Hepatocyte (in vitro differentiated cells): ENCODE data around the gene SLC16A2. TPM values are rescaled to one million over a fixed set of nuclear protein-coding genes. Genes with fewer than 3 reads are reported as not detected.
A peak's percentile ranks its signal among the peaks of the same experiment; 100 is the strongest.

Source experiments
- DNase-seq: peaks from one replicate; pipeline ENCODE4 v3.0.0-alpha.2; 2016; ENCODE audit warnings: low spot score
- H2AFZ ChIP-seq: fragments of 200-600 bp; sonication (generic); 2 replicates; pipeline ENCODE4 v1.6.0; 2016; ENCODE audit warnings: antibody characterized with exemption, mild to moderate bottlenecking
- H3K27ac ChIP-seq: fragments of 200-600 bp; sonication (generic); 2 replicates; pipeline ENCODE4 v1.5.1; 2016; ENCODE audit warnings: mild to moderate bottlenecking
- H3K27me3 ChIP-seq: fragments of 200-600 bp; sonication (generic); 2 replicates; pipeline ENCODE4 v1.6.1; 2016
- H3K36me3 ChIP-seq: fragments of 200-600 bp; sonication (generic); replicated peaks from 2 replicates; pipeline ENCODE4 v1.5.1; 2016; ENCODE audit warnings: low read depth; ENCODE audit not compliant: insufficient read depth
- H3K4me1 ChIP-seq: fragments of 200-600 bp; sonication (generic); 2 replicates; pipeline ENCODE4 v1.5.1; 2016; ENCODE audit warnings: mild to moderate bottlenecking, moderate library complexity; ENCODE audit not compliant: insufficient read depth
- H3K4me2 ChIP-seq: fragments of 200-600 bp; sonication (generic); 2 replicates; pipeline ENCODE4 v1.6.0; 2016
- H3K4me3 ChIP-seq: fragments of 200-600 bp; sonication (generic); 2 replicates; pipeline ENCODE4 v1.5.1; 2016; ENCODE audit warnings: mild to moderate bottlenecking
- H3K79me2 ChIP-seq: fragments of 200-600 bp; sonication (generic); 2 replicates; pipeline ENCODE4 v1.6.0; 2017; ENCODE audit warnings: mild to moderate bottlenecking
- H3K9me2 ChIP-seq: fragments of 200-600 bp; sonication (generic); replicated peaks from 2 replicates; pipeline ENCODE4 v1.6.0; 2017; ENCODE audit warnings: mild to moderate bottlenecking; ENCODE audit not compliant: insufficient read depth
- H3K9me3 ChIP-seq: fragments of 200-600 bp; sonication (generic); 2 replicates; pipeline ENCODE4 v1.5.1; 2016; ENCODE audit warnings: low read depth, mild to moderate bottlenecking
- H4K20me1 ChIP-seq: fragments of 200-600 bp; sonication (generic); 2 replicates; pipeline ENCODE4 v1.6.0; 2016; ENCODE audit warnings: mild to moderate bottlenecking; ENCODE audit not compliant: insufficient read depth, poor library complexity, severe bottlenecking
- EZH2 ChIP-seq: fragments of 200-600 bp; sonication (generic); IDR thresholded peaks from 2 replicates; pipeline ENCODE4 v1.6.1; 2016; ENCODE audit warnings: antibody characterized with exemption, mild to moderate bottlenecking, borderline replicate concordance
- EZH2phosphoT487 ChIP-seq: fragments of 200-600 bp; sonication (generic); IDR thresholded peaks from one replicate; pipeline ENCODE4 v1.6.1; 2018; ENCODE audit warnings: antibody characterized with exemption, mild to moderate bottlenecking, low read depth, moderate library complexity; ENCODE audit not compliant: unreplicated experiment, severe bottlenecking
- WGBS: methylation state at CpG from one replicate; pipeline ENCODE4 v1.1.6; 2016; ENCODE audit warnings: low lambda C conversion rate; ENCODE audit errors: missing lambda C conversion rate; 5-methylcytosine and 5-hydroxymethylcytosine counted together
- polyA plus RNA-seq: library from polyadenylated mRNA; unstranded; fragments of >200 nt; fragmentation: Nextera tagmentation; extraction: Ambion mirVana; gene quantifications from 2 replicates; pipeline ENCODE4 v1.2.1, GENCODE V29; 2016
- total RNA-seq: library from RNA; depleted of rRNA; stranded (reverse); fragments of >200 nt; gene quantifications from 2 replicates; pipeline ENCODE4 v1.2.3, GENCODE V29; 2014
- TF ChIP-seq, protein P1 (sequence below): fragments of 200-600 bp; sonication (generic); IDR thresholded peaks from 2 replicates; pipeline ENCODE4 v1.5.1; 2016; ENCODE audit warnings: antibody characterized with exemption, mild to moderate bottlenecking; ENCODE audit not compliant: poor library complexity

The SLC16A2 gene
- total and polyA plus RNA-seq, 2 experiments from 2014 or later = 7.7 to 11.2 TPM

DNA sequence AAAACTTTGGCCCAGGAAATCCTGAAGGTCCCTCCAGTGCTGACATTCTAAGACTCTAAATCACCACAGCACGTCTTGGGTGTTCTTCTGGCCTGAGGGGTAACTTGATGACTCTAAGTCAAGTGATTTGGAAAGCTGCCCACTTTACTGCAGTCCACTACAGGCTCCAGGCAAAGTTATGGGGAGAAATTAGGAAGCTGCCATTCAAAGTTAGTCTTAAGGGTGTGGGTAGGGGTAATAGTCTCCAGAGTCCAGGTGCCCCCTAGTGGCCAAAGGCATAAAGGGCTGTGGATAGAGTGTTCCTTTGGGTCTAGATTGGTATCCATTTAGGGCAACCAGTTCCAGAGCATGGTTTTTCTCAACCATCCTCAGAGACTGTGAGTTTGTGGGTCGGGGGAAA is 38.7 kb upstream of the SLC16A2 start:
- Histone ChIP-seq H3K27ac (no peak overlapping the region), H3K9me3 (no peaks in the 10 kb centered on the region), H3K4me2 (no peak overlapping the region), H3K9me2 (no peaks in the 10 kb centered on the region), H3K36me3 (no peaks in the 10 kb centered on the region), H4K20me1 (no peaks in the 10 kb centered on the region), H3K4me3 (no peak overlapping the region), H3K27me3 (no peaks in the 10 kb centered on the region), H2AFZ (no peak overlapping the region), H3K79me2 (no peaks in the 10 kb centered on the region), H3K4me1 (no peaks in the 10 kb centered on the region)
- DNase-seq = peak; percentile 60
- WGBS = 25% methylated on average over 2 of the region's 2 CpGs
- TF ChIP-seq EZH2phosphoT487 (no peak), EZH2 (no peak)
- TF ChIP-seq, protein P1, sequence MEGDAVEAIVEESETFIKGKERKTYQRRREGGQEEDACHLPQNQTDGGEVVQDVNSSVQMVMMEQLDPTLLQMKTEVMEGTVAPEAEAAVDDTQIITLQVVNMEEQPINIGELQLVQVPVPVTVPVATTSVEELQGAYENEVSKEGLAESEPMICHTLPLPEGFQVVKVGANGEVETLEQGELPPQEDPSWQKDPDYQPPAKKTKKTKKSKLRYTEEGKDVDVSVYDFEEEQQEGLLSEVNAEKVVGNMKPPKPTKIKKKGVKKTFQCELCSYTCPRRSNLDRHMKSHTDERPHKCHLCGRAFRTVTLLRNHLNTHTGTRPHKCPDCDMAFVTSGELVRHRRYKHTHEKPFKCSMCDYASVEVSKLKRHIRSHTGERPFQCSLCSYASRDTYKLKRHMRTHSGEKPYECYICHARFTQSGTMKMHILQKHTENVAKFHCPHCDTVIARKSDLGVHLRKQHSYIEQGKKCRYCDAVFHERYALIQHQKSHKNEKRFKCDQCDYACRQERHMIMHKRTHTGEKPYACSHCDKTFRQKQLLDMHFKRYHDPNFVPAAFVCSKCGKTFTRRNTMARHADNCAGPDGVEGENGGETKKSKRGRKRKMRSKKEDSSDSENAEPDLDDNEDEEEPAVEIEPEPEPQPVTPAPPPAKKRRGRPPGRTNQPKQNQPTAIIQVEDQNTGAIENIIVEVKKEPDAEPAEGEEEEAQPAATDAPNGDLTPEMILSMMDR = peak; percentile 52

DNA sequence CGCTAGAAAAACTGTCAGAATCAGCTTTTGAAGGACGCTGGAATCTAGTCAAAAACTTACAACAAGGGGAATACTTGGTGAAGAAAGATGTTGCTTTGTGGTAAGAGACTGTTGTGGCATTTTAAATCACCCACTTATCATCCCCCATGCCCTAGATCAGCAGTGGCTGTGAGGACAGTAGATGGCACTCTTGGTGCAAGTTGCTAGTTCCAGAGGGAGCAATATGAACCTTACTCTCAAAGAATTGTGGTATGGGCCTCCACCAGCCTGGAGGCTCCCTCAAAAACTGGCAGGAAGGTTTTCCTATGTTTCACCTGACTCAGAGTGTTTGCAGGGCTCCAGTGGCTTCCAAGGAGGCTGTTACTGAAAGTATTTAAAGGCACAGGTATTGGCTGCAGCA is 37.7 kb upstream of the SLC16A2 start:
- Histone ChIP-seq H3K9me2 (no peaks in the 10 kb centered on the region), H3K36me3 (no peaks in the 10 kb centered on the region), H3K4me1 (no peaks in the 10 kb centered on the region), H3K27me3 (no peaks in the 10 kb centered on the region), H3K27ac (no peak overlapping the region), H3K9me3 (no peaks in the 10 kb centered on the region), H4K20me1 (no peaks in the 10 kb centered on the region), H3K79me2 (no peaks in the 10 kb centered on the region), H2AFZ (no peak overlapping the region), H3K4me2 (no peak overlapping the region), H3K4me3 (no peak overlapping the region)
- 48% methylated on average over 2 of the region's 2 CpGs for WGBS
- TF ChIP-seq EZH2phosphoT487 = no peak
- TF ChIP-seq, protein P1 = peak; percentile 57
- DNase-seq = peak; percentile 53

DNA sequence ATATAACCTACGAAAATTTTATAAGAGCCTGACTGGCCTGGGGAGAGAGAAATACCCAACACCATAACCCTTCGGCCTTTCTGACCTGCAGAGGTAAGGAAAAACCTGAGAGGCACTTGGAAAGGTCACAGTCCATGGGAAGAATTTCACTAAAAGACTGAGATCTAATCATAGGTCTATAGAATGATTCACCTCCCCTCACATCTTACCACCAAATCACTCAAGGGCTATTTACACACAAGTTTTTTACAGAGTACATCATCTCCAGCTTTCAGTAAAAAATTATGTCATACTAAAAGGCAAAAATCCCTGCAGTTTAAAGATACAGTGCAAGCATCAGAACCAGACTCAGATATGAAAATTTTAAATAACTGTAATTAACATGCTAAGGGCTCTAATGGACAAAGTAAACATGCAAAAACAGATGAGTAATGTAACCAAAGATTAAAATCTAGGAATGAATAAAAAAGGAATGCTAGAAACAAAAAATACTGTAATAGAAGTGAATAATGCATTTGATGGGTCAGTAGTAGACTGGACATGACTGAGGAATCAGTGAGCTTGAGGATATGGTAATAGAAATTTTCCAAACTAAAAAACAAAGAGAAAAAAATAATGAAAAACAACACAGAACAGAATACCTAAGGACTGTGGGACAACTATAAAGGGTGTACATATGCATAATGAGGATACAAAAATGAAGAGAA is 32.1 kb upstream of the SLC16A2 start:
- WGBS = 60% methylated on average over 2 of the region's 2 CpGs
- TF ChIP-seq, protein P1 = no peak
- Histone ChIP-seq H3K4me2 (no peak overlapping the region), H3K9me2 (no peaks in the 10 kb centered on the region), H3K4me1 (no peaks in the 10 kb centered on the region), H3K36me3 (no peaks in the 10 kb centered on the region), H3K9me3 (no peaks in the 10 kb centered on the region), H3K4me3 (no peak overlapping the region), H4K20me1 (no peaks in the 10 kb centered on the region), H3K27me3 (no peaks in the 10 kb centered on the region), H3K79me2 (no peaks in the 10 kb centered on the region), H3K27ac (no peak overlapping the region), H2AFZ (no peak overlapping the region)
- no peak for DNase-seq

- Histone ChIP-seq H3K27me3 (no peaks in the 10 kb centered on the region), H3K4me1 (no peaks in the 10 kb centered on the region), H3K9me2 (no peaks in the 10 kb centered on the region), H2AFZ (no peak overlapping the region), H4K20me1 (no peaks in the 10 kb centered on the region), H3K4me3 (no peak overlapping the region), H3K27ac (no peak overlapping the region), H3K9me3 (no peaks in the 10 kb centered on the region), H3K4me2 (no peak overlapping the region), H3K36me3 (no peaks in the 10 kb centered on the region), H3K79me2 (no peaks in the 10 kb centered on the region)
- no peak for DNase-seq
- TF ChIP-seq, protein P1 = no peak
- no peak for TF ChIP-seq EZH2
- no peak for TF ChIP-seq EZH2phosphoT487
- 96% methylated on average over 1 of the region's 1 CpG for WGBS
Observed at GRCh38 chrX:74395556-74395955, 25.7 kb upstream of the SLC16A2 start.
